Calu3 (cell line): ENCODE data around the gene PRR18. TPM values are rescaled to one million over a fixed set of nuclear protein-coding genes. Genes with fewer than 3 reads are reported as not detected.

Experiments
- BruUV-seq: library from RNA; stranded (reverse); fragments of 400-500 nt; replicated peaks from 2 replicates; lab custom pipeline; 2021; lab: Mats Ljungman, UMichigan
- CTCF ChIA-PET: fragments of 300-600 bp; sonication (Branson Sonifier 250); formaldehyde crosslinking; loops from one replicate; lab custom pipeline; 2022; ENCODE audit warnings: antibody characterized with exemption; lab: Charles Lee
- DNase-seq: peaks from one replicate; pipeline ENCODE4 v3.0.0; 2022
- H3K27ac Mint-ChIP-seq: one replicate; pipeline ENCODE4 v1.8.0; 2022; ENCODE audit warnings: mixed read lengths; ENCODE audit not compliant: unreplicated experiment
- H3K27me3 Mint-ChIP-seq: one replicate; pipeline ENCODE4 v1.8.0; 2022; ENCODE audit warnings: mixed read lengths; ENCODE audit not compliant: unreplicated experiment
- H3K36me3 Mint-ChIP-seq: one replicate; pipeline ENCODE4 v1.8.0; 2022; ENCODE audit warnings: mild to moderate bottlenecking, moderate library complexity, mixed read lengths; ENCODE audit not compliant: insufficient read depth, unreplicated experiment
- H3K4me1 Mint-ChIP-seq: one replicate; pipeline ENCODE4 v1.8.0; 2022; ENCODE audit warnings: mild to moderate bottlenecking, low read depth, mixed read lengths; ENCODE audit not compliant: unreplicated experiment
- H3K4me3 Mint-ChIP-seq: one replicate; pipeline ENCODE4 v1.8.0; 2022; ENCODE audit warnings: mild to moderate bottlenecking, low read depth, moderate library complexity, mixed read lengths; ENCODE audit not compliant: unreplicated experiment
- H3K9me3 Mint-ChIP-seq: one replicate; pipeline ENCODE4 v1.8.0; 2022; ENCODE audit warnings: low read depth, mixed read lengths; ENCODE audit not compliant: unreplicated experiment
- CTCF ChIP-seq: fragments of 200-600 bp; IDR thresholded peaks from one replicate; pipeline ENCODE4 v1.8.0; 2022; ENCODE audit warnings: antibody characterized with exemption; ENCODE audit not compliant: unreplicated experiment
- intact Hi-C: fragments of 100-400 bp; cut with micrococcal nuclease; formaldehyde crosslinking; loops from one replicate; pipeline ENCODE4 v1.10.0; 2022; ENCODE audit not compliant: unreplicated experiment
- total RNA-seq: library from RNA; stranded (reverse); gene quantifications from 2 replicates; pipeline ENCODE4 v1.2.3, GENCODE V29; 2022

PRR18 gene
- total RNA-seq, 1 experiment from 2014 or later, result 0.19 TPM

GRCh38 chr6:166282394-166283032, 25.7 kb downstream of the PRR18 start:
- H3K4me1 Mint-ChIP-seq, result no peaks in the 10 kb centered on the region
- CTCF ChIA-PET, result interaction anchor here (0.7 to 1.2 kb wide), 2 partner anchors 99 to 118 kb away, joined by 4 read pairs; no protein-coding TSS in a partner anchor
- no peak overlapping the region for H3K27ac Mint-ChIP-seq
- no TSS peak for BruUV-seq
- H3K9me3 Mint-ChIP-seq, result no peaks in the 10 kb centered on the region
- H3K27me3 Mint-ChIP-seq, result peaks cover 83% of the 10 kb centered on the region
- no peak overlapping the region for H3K4me3 Mint-ChIP-seq
- peaks cover 4% of the 10 kb centered on the region for H3K36me3 Mint-ChIP-seq
- no peak for DNase-seq
- intact Hi-C loops, result no loop called here
- no peak for TF ChIP-seq CTCF

GRCh38 chr6:166281104-166281503, 27.1 kb downstream of the PRR18 start:
- BruUV-seq, result no TSS peak
- H3K27me3 Mint-ChIP-seq, result peaks cover 78% of the 10 kb centered on the region
- H3K9me3 Mint-ChIP-seq, result no peaks in the 10 kb centered on the region
- no peak overlapping the region for H3K4me3 Mint-ChIP-seq
- TF ChIP-seq CTCF, result no peak
- H3K36me3 Mint-ChIP-seq, result no peaks in the 10 kb centered on the region
- DNase-seq, result no peak
- peaks cover 3% of the 10 kb centered on the region for H3K4me1 Mint-ChIP-seq
- H3K27ac Mint-ChIP-seq, result no peak overlapping the region
- intact Hi-C loops, result no loop called here
- CTCF ChIA-PET, result interaction anchor here (0.7 to 1.0 kb wide), 2 partner anchors 348 to 849 kb away, joined by 3 to 4 read pairs; no protein-coding TSS in a partner anchor

- no TSS peak for BruUV-seq
- H3K27ac Mint-ChIP-seq, result no peak overlapping the region
- H3K4me3 Mint-ChIP-seq, result no peak overlapping the region
- peaks cover 66% of the 10 kb centered on the region for H3K27me3 Mint-ChIP-seq
- no peak for DNase-seq
- intact Hi-C loops, result loop anchor here (5.0 to 10.0 kb wide), 2 partner anchors 108 to 345 kb away; partner anchors contain the start of gene RPS6KA2
- CTCF ChIA-PET, result interaction anchor here (0.7 kb wide), 1 partner anchor 109 kb away, joined by 3 read pairs; no protein-coding TSS in a partner anchor
- TF ChIP-seq CTCF, result no peak
- no peaks in the 10 kb centered on the region for H3K9me3 Mint-ChIP-seq
- peaks cover 10% of the 10 kb centered on the region for H3K4me1 Mint-ChIP-seq
- H3K36me3 Mint-ChIP-seq, result no peaks in the 10 kb centered on the region
Observed at GRCh38 chr6:166279393-166279679, 28.9 kb downstream of the PRR18 start.

GRCh38 chr6:166278579-166279392, 29.4 kb downstream of the PRR18 start:
- intact Hi-C loops, result loop anchor here (5.0 to 10.0 kb wide), 2 partner anchors 109 to 346 kb away; partner anchors contain the start of gene RPS6KA2
- CTCF ChIA-PET, result no interaction called here
- Mint-ChIP-seq H3K27me3 (peaks cover 66% of the 10 kb centered on the region), H3K36me3 (no peaks in the 10 kb centered on the region), H3K9me3 (no peaks in the 10 kb centered on the region), H3K4me1 (peaks cover 10% of the 10 kb centered on the region), H3K27ac (no peak overlapping the region), H3K4me3 (no peak overlapping the region)
- no peak for DNase-seq
- no peak for TF ChIP-seq CTCF
- no TSS peak for BruUV-seq
